GM19193 (cell line): Measurements from ENCODE around the gene HIGD1A.

Source experiments
- POLR2A ChIP-seq: IDR thresholded peaks from 4 replicates; pipeline ENCODE4 v1.6.1; 2011; ENCODE audit not compliant: insufficient read depth, insufficient read length; ENCODE audit errors: extremely low read depth

HIGD1A gene

GRCh38 chr3:42804106-42804830, at the start of gene HIGD1A:
Gene HIGD1A, minus strand, starts transcription at chr3:42804490. Its CDS starts 10,237 bp downstream, at chr3:42794253.
- peak; percentile 87 for TF ChIP-seq POLR2A

- TF ChIP-seq POLR2A, result no peak
Observed at GRCh38 chr3:42853739-42854302, 49.5 kb upstream of the HIGD1A start.

- no peak for TF ChIP-seq POLR2A
Observed at GRCh38 chr3:42853056-42853455, 48.8 kb upstream of the HIGD1A start.

DNA sequence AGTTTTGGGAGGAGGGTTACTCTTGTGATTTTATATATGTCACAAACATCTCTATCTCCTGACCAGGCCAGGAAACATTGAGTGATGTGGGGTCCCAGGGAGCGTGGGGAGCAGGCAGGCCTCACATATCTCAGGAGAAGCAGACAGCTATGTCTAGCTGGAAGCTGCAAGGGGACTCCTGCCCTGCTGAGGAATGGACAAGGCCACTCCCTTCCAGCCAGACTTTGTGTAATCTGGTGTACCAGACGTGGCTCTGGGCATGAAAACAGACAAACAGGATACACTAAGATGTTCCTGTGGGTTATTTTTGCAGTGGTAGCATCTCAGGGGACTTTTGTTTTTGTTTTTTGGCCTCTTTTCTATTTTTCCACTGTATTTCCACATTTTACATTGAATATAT, 48.2 kb upstream of the HIGD1A start:
- TF ChIP-seq POLR2A, result no peak

DNA sequence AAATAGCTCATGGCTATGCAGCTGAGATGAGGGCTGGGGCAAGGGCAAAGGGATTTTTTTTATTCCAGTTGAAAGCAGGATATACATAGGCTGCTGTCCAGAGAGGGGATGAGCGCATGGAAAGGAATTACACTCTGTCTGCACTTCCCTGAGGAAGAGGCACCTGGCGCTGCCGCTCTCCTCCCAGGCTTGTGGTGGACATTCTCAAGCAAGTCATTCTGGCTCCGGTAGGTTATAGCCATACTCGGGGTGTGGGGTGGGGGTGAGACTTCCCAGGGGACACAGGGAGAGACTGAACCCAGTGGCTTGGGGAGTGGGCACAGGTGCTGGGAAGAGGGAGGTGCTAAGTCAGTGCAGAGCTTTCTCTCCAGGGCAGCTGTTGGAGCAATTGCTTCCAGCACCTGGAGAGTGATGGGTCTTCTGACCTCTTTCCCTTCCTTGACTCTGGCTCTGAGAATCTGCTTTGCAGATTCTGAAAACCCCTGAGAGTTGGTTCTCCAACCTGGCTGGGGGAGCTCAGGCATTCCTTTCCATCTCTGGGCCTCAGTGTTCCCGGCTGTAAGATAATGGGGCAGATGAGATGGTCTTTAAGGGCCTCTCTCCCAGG, 47.0 kb upstream of the HIGD1A start:
- TF ChIP-seq POLR2A, result no peak

GRCh38 chr3:42850263-42850662, 46.0 kb upstream of the HIGD1A start:
- TF ChIP-seq POLR2A, result no peak

DNA sequence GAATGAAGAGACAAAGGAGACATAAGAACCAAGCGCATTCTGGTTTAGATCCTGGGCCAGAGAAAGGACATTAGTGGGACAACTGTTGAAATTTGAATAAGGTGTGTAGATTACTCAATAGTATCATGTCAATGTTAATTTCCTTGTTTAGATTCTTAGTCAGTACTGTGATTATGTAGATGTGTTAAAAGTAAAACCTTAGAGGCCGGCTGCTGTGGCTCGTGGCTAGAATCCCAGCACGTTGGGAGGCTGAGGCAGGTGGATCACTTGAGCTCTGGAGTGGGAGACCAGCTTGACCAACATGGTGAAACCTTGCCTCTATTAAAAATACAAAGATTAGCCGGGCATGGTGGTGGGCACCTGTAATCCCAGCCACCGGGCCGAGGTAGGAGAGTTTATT, 44.7 kb upstream of the HIGD1A start:
- no peak for TF ChIP-seq POLR2A

GRCh38 chr3:42847731-42848130, 43.4 kb upstream of the HIGD1A start:
- no peak for TF ChIP-seq POLR2A

DNA sequence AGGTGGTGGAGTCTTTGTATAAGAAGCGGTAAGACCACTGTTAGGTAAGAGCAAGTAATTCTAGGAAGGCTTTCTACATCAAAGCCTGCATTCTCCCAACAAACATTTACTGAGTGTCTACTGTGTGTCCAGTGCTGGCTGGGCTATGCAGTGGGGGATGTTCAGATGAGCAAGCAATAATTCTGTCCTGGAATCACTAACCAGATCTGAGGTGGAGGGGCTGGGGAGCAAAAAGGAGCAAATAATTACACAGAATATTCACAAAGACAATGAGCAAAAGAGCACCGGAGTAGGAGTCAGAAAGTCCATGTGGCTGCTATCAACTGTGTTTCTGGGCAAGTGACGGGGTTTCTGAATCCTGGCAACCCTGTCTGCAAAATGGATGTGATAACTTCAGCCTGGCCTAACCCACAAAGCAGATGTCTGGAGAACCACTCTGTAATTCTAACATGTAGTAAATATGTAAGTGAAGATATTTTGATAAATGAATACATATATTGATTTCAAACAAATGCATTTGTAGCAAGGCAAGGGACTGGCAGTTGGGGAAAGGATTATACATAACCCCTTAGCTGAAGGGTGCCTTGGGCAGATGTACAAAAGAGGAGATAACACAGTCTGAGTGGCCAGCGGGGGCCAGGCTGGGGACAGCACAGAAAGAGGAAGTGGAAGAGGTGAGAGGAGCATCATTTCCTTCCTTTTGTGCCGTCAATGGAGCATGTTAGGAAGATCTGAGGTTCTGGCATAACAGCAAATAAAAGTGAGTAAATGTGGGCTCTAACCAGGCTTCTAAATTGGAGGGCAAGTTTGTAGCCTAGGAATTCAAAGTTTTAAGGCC, 42.6 kb upstream of the HIGD1A start:
- no peak for TF ChIP-seq POLR2A

DNA sequence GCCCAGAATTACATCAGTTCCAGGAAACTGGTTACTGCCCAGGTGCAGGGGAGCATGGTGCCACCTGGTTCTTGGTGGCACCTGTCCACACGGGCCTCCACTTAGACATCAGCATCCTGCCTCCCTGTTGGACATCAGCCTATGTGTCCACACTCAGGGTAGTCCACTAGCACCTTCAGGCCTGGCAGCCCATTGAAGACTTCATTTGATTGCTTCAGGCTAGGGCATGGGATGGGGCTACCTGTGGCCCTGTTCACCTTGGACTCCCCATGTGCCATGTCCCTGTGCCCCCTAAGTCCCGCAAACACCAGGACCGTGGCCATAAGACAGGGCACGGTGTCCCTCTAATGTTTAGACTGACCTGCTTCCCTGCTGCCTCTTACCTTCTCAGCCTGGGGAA, 40.5 kb upstream of the HIGD1A start:
- no peak for TF ChIP-seq POLR2A

- no peak for TF ChIP-seq POLR2A
Observed at GRCh38 chr3:42844412-42844713, 40.1 kb upstream of the HIGD1A start.

- TF ChIP-seq POLR2A, result no peak
Observed at GRCh38 chr3:42843713-42844411, 39.6 kb upstream of the HIGD1A start.

DNA sequence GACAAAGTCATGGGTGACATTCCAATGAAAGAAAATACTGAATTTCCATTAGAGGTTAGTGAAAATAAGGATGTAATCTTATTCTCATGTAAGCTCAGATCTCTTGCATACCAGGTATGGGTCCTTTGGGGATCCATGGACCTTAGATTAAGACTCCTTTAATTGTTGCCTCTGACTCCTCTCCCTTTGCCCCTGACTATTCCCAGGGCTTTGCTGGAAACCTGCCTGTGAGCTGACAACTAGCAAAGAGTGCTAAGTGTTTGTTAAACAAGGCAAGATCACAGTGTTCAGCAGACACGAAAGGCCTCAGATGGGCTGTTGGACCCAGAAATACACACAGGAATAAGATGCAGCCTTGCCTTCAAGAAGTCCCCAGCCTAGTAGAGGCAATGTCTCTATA, 37.0 kb upstream of the HIGD1A start:
- no peak for TF ChIP-seq POLR2A

DNA sequence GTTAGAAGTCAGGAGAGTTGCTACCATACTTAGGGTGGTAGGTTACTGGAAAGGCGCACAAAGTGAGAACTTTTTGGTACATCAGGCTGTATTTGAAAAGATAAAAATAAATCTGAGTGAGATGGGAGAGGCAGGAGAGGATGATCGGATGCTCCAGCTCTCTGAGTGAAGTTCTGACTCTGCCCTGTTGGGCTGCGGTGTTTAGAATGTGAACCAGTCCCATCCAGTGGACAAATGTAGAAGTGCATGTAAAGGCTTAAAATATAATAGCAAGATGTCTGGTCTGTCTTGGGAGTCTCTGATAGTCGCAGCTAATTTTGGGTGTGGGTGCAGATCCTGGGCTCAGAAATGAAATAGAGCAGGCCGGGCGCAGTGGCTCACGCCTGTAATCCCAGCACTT, 35.3 kb upstream of the HIGD1A start:
- TF ChIP-seq POLR2A, result no peak

DNA sequence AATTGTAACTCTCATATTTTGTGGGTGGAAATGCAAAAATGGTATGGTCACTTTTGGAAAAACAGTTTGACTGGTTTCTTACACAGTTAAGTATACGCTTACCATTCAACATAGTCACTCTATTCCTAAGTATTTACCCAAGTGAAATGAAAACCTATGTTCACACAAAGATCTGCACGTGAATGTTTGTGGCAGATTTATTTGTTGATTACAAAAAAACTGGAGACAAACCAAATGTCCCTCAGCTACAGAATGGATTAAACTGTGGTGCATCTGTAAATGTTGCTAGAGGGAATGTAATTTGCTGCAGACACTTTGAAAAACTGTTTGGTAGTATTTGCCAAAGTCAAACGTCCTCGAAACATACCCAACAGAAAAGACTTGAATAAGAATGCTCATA, 34.3 kb upstream of the HIGD1A start:
- no peak for TF ChIP-seq POLR2A
